ENCODE results near the gene SS18L1. TPM values are rescaled to one million over a fixed set of nuclear protein-coding genes. Genes with fewer than 3 reads are reported as not detected.

SS18L1 gene
- total and polyA plus RNA-seq, 2 donors (not counting 1 experiment from before 2014, with no cell fraction given), result 4.7 to 7.4 TPM

GRCh38 chr20:62227977-62228958 lies 84.7 kb downstream of the SS18L1 start:
- TF ChIP-seq, protein P1, sequence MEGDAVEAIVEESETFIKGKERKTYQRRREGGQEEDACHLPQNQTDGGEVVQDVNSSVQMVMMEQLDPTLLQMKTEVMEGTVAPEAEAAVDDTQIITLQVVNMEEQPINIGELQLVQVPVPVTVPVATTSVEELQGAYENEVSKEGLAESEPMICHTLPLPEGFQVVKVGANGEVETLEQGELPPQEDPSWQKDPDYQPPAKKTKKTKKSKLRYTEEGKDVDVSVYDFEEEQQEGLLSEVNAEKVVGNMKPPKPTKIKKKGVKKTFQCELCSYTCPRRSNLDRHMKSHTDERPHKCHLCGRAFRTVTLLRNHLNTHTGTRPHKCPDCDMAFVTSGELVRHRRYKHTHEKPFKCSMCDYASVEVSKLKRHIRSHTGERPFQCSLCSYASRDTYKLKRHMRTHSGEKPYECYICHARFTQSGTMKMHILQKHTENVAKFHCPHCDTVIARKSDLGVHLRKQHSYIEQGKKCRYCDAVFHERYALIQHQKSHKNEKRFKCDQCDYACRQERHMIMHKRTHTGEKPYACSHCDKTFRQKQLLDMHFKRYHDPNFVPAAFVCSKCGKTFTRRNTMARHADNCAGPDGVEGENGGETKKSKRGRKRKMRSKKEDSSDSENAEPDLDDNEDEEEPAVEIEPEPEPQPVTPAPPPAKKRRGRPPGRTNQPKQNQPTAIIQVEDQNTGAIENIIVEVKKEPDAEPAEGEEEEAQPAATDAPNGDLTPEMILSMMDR (conservative IDR thresholded peaks at IDR 0.05 in 1 of 2, IDR thresholded peaks at IDR 0.05 in 1 of 2; ENCODE audit: low read depth in 1 of 2, low read length in 2 of 2), result no peak
- TF ChIP-seq EZH2 (IDR thresholded peaks at IDR 0.05; ENCODE audit: low read length, missing control alignments), result no peak
- no peak overlapping the region for H2AFZ ChIP-seq (ENCODE audit: low read length)

DNA sequence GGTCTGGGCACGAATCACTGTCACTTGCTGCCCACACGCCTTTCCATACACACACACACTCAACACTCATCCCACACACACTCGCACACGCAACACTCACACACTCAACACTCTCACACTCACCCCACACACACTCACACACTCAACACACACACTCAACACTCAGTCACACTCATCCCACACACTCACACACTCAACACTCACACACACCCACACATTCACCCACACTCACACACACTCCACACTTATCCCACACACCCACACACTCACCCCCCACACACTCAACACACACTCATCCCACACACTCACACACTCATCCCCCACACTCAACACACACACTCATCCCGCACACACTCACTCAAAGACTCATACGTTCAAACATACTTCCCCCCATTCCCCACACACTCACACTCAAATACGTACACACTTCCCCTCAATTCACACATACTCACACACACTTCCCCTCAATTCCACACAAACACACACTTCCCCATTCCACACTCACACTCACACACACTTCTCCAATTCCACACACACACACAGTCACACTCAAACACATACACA lies 85.5 kb downstream of the SS18L1 start:
- Histone ChIP-seq H3K4me3 (replicated peaks in 1 of 4; ENCODE audit: control extremely low read depth in 1 of 4, insufficient read depth in 1 of 4, low read depth in 3 of 4, low read length in 4 of 4) (no peak overlapping the region), H3K36me3 (ENCODE audit: control insufficient read depth, insufficient read depth, low read length) (no peaks in the 10 kb centered on the region), H4K20me1 (ENCODE audit: control insufficient read depth, extremely low read depth, insufficient read depth, low read length) (no peaks in the 10 kb centered on the region), H3K9ac (ENCODE audit: insufficient read depth, low read length) (no peak overlapping the region), H3K79me2 (ENCODE audit: control insufficient read depth, insufficient read depth, low read length) (no peaks in the 10 kb centered on the region), H3K4me1 (ENCODE audit: control insufficient read depth, extremely low read depth, insufficient read depth, low read length) (no peaks in the 10 kb centered on the region), H3K9me3 (ENCODE audit: control insufficient read depth, insufficient read depth, low read depth, low read length) (no peaks in the 10 kb centered on the region), H3K27me3 (ENCODE audit: control insufficient read depth, insufficient read depth, low read length) (peaks cover 11% of the 10 kb centered on the region), H3K27ac (ENCODE audit: insufficient read depth, low read length) (no peak overlapping the region), H2AFZ (ENCODE audit: low read length) (no peak overlapping the region), H3K4me2 (ENCODE audit: extremely low read depth, insufficient read depth, low read length) (no peak overlapping the region)
- TF ChIP-seq, protein P1 (conservative IDR thresholded peaks at IDR 0.05 in 1 of 2, IDR thresholded peaks at IDR 0.05 in 1 of 2; ENCODE audit: low read depth in 1 of 2, low read length in 2 of 2), result no peak
- TF ChIP-seq EZH2 (IDR thresholded peaks at IDR 0.05; ENCODE audit: low read length, missing control alignments), result no peak
- no peak for DNase-seq (ENCODE audit: low read depth in 2 of 2)

More at GRCh38 chr20:62227977-62228958, 84.7 kb downstream of the SS18L1 start:
- Histone ChIP-seq H4K20me1 (ENCODE audit: control insufficient read depth, extremely low read depth, insufficient read depth, low read length) (no peaks in the 10 kb centered on the region), H3K4me1 (ENCODE audit: control insufficient read depth, extremely low read depth, insufficient read depth, low read length) (no peaks in the 10 kb centered on the region), H3K9ac (ENCODE audit: insufficient read depth, low read length) (no peak overlapping the region), H3K27me3 (ENCODE audit: control insufficient read depth, insufficient read depth, low read length) (peaks cover 11% of the 10 kb centered on the region), H3K27ac (ENCODE audit: insufficient read depth, low read length) (no peak overlapping the region), H3K4me3 (replicated peaks in 1 of 4; ENCODE audit: control extremely low read depth in 1 of 4, insufficient read depth in 1 of 4, low read depth in 3 of 4, low read length in 4 of 4) (no peak overlapping the region), H3K4me2 (ENCODE audit: extremely low read depth, insufficient read depth, low read length) (no peak overlapping the region), H3K79me2 (ENCODE audit: control insufficient read depth, insufficient read depth, low read length) (no peaks in the 10 kb centered on the region), H3K36me3 (ENCODE audit: control insufficient read depth, insufficient read depth, low read length) (no peaks in the 10 kb centered on the region), H3K9me3 (ENCODE audit: control insufficient read depth, insufficient read depth, low read depth, low read length) (no peaks in the 10 kb centered on the region)
- no peak for DNase-seq (ENCODE audit: low read depth in 2 of 2)

DNA sequence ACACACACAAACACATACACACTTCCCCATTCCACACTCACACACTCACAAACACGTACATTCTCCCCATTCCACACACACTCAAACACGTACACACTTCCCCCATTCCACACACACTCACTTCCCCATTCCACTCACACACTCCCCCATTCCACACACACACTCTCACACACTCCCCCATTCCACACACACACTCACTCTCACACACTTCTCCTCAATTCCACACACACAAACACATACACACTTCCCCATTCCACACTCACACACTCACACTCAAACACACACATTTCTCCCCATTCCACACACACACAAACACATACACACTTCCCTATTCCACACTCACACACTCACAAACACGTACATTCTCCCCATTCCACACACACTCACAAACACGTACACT lies 86.1 kb downstream of the SS18L1 start:
- Histone ChIP-seq H2AFZ (ENCODE audit: low read length) (no peak overlapping the region), H3K79me2 (ENCODE audit: control insufficient read depth, insufficient read depth, low read length) (no peaks in the 10 kb centered on the region), H3K27me3 (ENCODE audit: control insufficient read depth, insufficient read depth, low read length) (peaks cover 15% of the 10 kb centered on the region), H3K4me2 (ENCODE audit: extremely low read depth, insufficient read depth, low read length) (no peak overlapping the region), H3K27ac (ENCODE audit: insufficient read depth, low read length) (no peak overlapping the region), H3K4me3 (replicated peaks in 1 of 4; ENCODE audit: control extremely low read depth in 1 of 4, insufficient read depth in 1 of 4, low read depth in 3 of 4, low read length in 4 of 4) (no peak overlapping the region), H3K9me3 (ENCODE audit: control insufficient read depth, insufficient read depth, low read depth, low read length) (no peaks in the 10 kb centered on the region), H3K36me3 (ENCODE audit: control insufficient read depth, insufficient read depth, low read length) (no peaks in the 10 kb centered on the region), H3K4me1 (ENCODE audit: control insufficient read depth, extremely low read depth, insufficient read depth, low read length) (no peaks in the 10 kb centered on the region), H3K9ac (ENCODE audit: insufficient read depth, low read length) (no peak overlapping the region), H4K20me1 (ENCODE audit: control insufficient read depth, extremely low read depth, insufficient read depth, low read length) (no peaks in the 10 kb centered on the region)
- no peak for DNase-seq (ENCODE audit: low read depth in 2 of 2)
- TF ChIP-seq, protein P1 (conservative IDR thresholded peaks at IDR 0.05 in 1 of 2, IDR thresholded peaks at IDR 0.05 in 1 of 2; ENCODE audit: low read depth in 1 of 2, low read length in 2 of 2), result no peak
- TF ChIP-seq EZH2 (IDR thresholded peaks at IDR 0.05; ENCODE audit: low read length, missing control alignments), result no peak

All from fibroblast of lung (primary cell).